Kidney (tissue), 14 donors: ENCODE measurements around the gene CACNG3. TPM values are rescaled to one million over a fixed set of nuclear protein-coding genes. Genes with fewer than 3 reads are reported as not detected.

Source experiments
- DNase-seq, 5 donors: peaks; one replicate each; pipeline ENCODE4 v3.0.0-alpha.2; 2013 to 2020
- FAIRE-seq: peaks from 2 replicates; lab custom pipeline; 2012; peaks lifted over from hg19 to GRCh38; lab: Jason Lieb, UNC
- H3K27ac ChIP-seq, 2 donors: one replicate each; pipeline ENCODE4 v1.7.0; 2013; ENCODE audit warnings: low read depth in 2 of 2, low read length in 2 of 2, inconsistent platforms in 1 of 2
- H3K27me3 ChIP-seq: one replicate; pipeline ENCODE4 v1.7.1; 2013; ENCODE audit warnings: low read length, inconsistent platforms; ENCODE audit not compliant: control insufficient read depth, insufficient read depth
- H3K36me3 ChIP-seq, 3 donors: one replicate each; pipeline versions ENCODE4 v1.7.0 to v1.7.1; 2013; ENCODE audit warnings: low read length in 3 of 3, control low read depth in 1 of 3, inconsistent platforms in 1 of 3; ENCODE audit not compliant: insufficient read depth in 3 of 3, control insufficient read depth in 2 of 3
- H3K4me1 ChIP-seq, 3 donors: one replicate each; pipeline versions ENCODE4 v1.7.0 to v1.7.1; 2013; ENCODE audit warnings: low read length in 3 of 3, inconsistent platforms in 1 of 3, low read depth in 1 of 3; ENCODE audit not compliant: control insufficient read depth in 2 of 3, insufficient read depth in 2 of 3
- H3K4me3 ChIP-seq, 3 donors: one replicate each; pipeline versions ENCODE4 v1.7.0 to v1.8.1; 2013; ENCODE audit warnings: low read length in 3 of 3, control low read depth in 1 of 3, inconsistent platforms in 1 of 3
- H3K9ac ChIP-seq, 3 donors: one replicate each; pipeline versions ENCODE4 v1.7.0 to v1.7.1; 2013; ENCODE audit warnings: low read length in 3 of 3, control low read depth in 1 of 3, inconsistent platforms in 1 of 3
- H3K9me3 ChIP-seq, 3 donors: one replicate each; pipeline versions ENCODE4 v1.7.0 to v1.7.1; 2013; ENCODE audit warnings: low read length in 3 of 3, control low read depth in 1 of 3, inconsistent platforms in 1 of 3; ENCODE audit not compliant: control insufficient read depth in 2 of 3, insufficient read depth in 1 of 3
- intact Hi-C: fragments of 100-400 bp; cut with DNase I; formaldehyde crosslinking; loops from one replicate; pipeline ENCODE4 v1.11.1; 2022
- polyA plus RNA-seq: library from polyadenylated mRNA; stranded (reverse); fragments of 350-450 nt; fragmentation: Illumina TruSeq; extraction: RNeasy Lipid Tissue Mini Kit (QIAGEN cat#74804); gene quantifications from one replicate; pipeline ENCODE4 v1.2.3, GENCODE V29; 2014; ENCODE audit warnings: low read depth, low replicate concordance; ENCODE audit not compliant: insufficient read depth
- total RNA-seq: library from RNA; stranded (reverse); fragmentation: NEBNext Ultra II Directional; extraction: Animal tissue kit (Norgen Biotek cat#: 25700); gene quantifications from one replicate; pipeline ENCODE4 v1.2.1, GENCODE V29; 2021
- TF ChIP-seq, protein P1 (sequence below): IDR thresholded peaks from 3 replicates; pipeline ENCODE4 v1.5.1; 2012; ENCODE audit warnings: mild to moderate bottlenecking, moderate library complexity, borderline replicate concordance; ENCODE audit not compliant: insufficient read depth; ENCODE audit errors: extremely low read depth
- donor health status: control.
- donor health status: control.
- donor health status: control.
- donor health status: control.
- donor health status: control.
- donor health status: DM: yes; HTN: yes; CAD: no.
- donor health status: Normal renal cell carcinoma (clear cell type).

CACNG3 gene
- total and polyA plus RNA-seq, 2 donors from 2014 or later, result not detected

GRCh38 chr16:24275413-24275812 is 19.3 kb downstream of the CACNG3 start:
- TF ChIP-seq, protein P1, sequence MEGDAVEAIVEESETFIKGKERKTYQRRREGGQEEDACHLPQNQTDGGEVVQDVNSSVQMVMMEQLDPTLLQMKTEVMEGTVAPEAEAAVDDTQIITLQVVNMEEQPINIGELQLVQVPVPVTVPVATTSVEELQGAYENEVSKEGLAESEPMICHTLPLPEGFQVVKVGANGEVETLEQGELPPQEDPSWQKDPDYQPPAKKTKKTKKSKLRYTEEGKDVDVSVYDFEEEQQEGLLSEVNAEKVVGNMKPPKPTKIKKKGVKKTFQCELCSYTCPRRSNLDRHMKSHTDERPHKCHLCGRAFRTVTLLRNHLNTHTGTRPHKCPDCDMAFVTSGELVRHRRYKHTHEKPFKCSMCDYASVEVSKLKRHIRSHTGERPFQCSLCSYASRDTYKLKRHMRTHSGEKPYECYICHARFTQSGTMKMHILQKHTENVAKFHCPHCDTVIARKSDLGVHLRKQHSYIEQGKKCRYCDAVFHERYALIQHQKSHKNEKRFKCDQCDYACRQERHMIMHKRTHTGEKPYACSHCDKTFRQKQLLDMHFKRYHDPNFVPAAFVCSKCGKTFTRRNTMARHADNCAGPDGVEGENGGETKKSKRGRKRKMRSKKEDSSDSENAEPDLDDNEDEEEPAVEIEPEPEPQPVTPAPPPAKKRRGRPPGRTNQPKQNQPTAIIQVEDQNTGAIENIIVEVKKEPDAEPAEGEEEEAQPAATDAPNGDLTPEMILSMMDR, result no peak
- FAIRE-seq (no peak), DNase-seq (no peak)
- no peaks in the 10 kb centered on the region for H3K4me1 ChIP-seq
- no peak overlapping the region for H3K4me3 ChIP-seq
- no peaks in the 10 kb centered on the region for H3K36me3 ChIP-seq
- H3K27ac ChIP-seq, result no peak overlapping the region
- intact Hi-C loops, result no loop called here
- no peak overlapping the region for H3K9ac ChIP-seq
- no peaks in the 10 kb centered on the region for H3K27me3 ChIP-seq
- H3K9me3 ChIP-seq, result no peaks in the 10 kb centered on the region

- intact Hi-C loops, result no loop called here
- Histone ChIP-seq H3K27me3 (no peaks in the 10 kb centered on the region), H3K27ac (no peak overlapping the region), H3K4me1 (no peaks in the 10 kb centered on the region), H3K9me3 (no peaks in the 10 kb centered on the region), H3K36me3 (no peaks in the 10 kb centered on the region), H3K4me3 (no peak overlapping the region), H3K9ac (no peak overlapping the region)
- FAIRE-seq, result no peak
- TF ChIP-seq, protein P1, result no peak
- no peak for DNase-seq
Measured at GRCh38 chr16:24279982-24280515, 23.9 kb downstream of the CACNG3 start.

DNA sequence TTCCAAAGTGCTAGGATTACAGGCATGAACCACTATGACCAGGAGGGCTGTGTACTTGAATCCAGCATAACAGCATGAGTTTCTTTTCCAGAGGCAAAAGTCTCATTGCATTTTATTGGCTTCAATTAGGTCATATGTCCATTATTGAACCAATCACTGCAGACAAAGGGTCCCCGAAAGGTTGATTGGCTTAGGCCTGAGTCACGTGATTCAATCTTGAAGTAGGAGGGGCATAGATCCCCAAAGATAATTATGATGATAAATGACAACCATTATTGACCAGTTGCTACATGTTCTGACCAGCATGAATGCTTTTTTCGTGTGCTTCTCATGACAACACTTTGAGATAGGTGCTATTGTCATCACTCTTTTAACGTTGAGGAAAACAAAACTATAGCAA is 25.3 kb downstream of the CACNG3 start:
- DNase-seq (no peak), FAIRE-seq (no peak)
- Histone ChIP-seq H3K9ac (no peak overlapping the region), H3K27ac (no peak overlapping the region), H3K4me1 (no peaks in the 10 kb centered on the region), H3K27me3 (no peaks in the 10 kb centered on the region), H3K36me3 (no peaks in the 10 kb centered on the region), H3K9me3 (no peaks in the 10 kb centered on the region), H3K4me3 (no peak overlapping the region)
- intact Hi-C loops, result no loop called here
- TF ChIP-seq, protein P1, result no peak

- TF ChIP-seq, protein P1, result no peak
- peak in 1 of 5 donors; percentile 3 for DNase-seq
- no peak overlapping the region for H3K27ac ChIP-seq
- H3K9me3 ChIP-seq, result no peaks in the 10 kb centered on the region
- FAIRE-seq, result no peak
- H3K27me3 ChIP-seq, result no peaks in the 10 kb centered on the region
- H3K36me3 ChIP-seq, result no peaks in the 10 kb centered on the region
- intact Hi-C loops, result no loop called here
- H3K4me3 ChIP-seq, result no peak overlapping the region
- no peak overlapping the region for H3K9ac ChIP-seq
- no peaks in the 10 kb centered on the region for H3K4me1 ChIP-seq
Measured at GRCh38 chr16:24282141-24282540, 26.0 kb downstream of the CACNG3 start.
